Embryonic facial prominence (tissue), 1 donor: ENCODE data around the gene ADCK2.
"Not testable (repeated sequence)": the region's sequence is repeated elsewhere in the genome, so short reads cannot be mapped to it uniquely, and the experiment has no call there.

Experiments
- DNase-seq: peaks from one replicate; pipeline ENCODE4 v3.0.0-alpha.2; 2016; ENCODE audit errors: extremely low spot score

Gene ADCK2

GRCh38 chr7:140672382-140673062 is at the start of gene ADCK2:
ADCK2 (plus strand) TSS chr7:140672945; CDS start chr7:140673331, 386 bp downstream.
- no peak for DNase-seq

DNA sequence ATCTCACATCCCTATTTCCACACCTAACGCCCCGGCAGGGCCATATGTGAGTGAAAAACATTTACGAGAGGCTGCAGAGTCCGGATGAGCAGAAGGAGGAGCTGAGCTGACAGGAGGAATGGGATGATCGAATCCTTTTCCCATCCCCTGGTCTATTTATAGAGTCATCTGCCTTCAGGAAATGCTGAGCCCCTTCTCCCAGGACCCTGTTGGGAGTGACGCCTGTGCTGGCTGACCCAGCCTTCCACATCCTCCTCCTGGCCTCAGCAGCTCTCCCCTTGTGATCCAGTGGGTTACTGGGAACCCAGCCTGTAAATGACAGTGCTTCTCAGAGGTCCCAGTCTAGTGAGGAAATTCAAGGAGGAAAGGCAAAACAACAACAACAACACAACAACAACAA is 48.8 kb upstream of the ADCK2 start:
- no peak for DNase-seq

GRCh38 chr7:140624392-140625191 is 48.2 kb upstream of the ADCK2 start:
- peak; percentile 33 for DNase-seq

- not testable (repeated sequence) for DNase-seq
Observed at GRCh38 chr7:140625192-140625558, 47.6 kb upstream of the ADCK2 start.

- DNase-seq = peak; percentile 81
Observed at GRCh38 chr7:140625908-140626868, 46.6 kb upstream of the ADCK2 start.

GRCh38 chr7:140631021-140631420 is 41.7 kb upstream of the ADCK2 start:
- no peak for DNase-seq

DNA sequence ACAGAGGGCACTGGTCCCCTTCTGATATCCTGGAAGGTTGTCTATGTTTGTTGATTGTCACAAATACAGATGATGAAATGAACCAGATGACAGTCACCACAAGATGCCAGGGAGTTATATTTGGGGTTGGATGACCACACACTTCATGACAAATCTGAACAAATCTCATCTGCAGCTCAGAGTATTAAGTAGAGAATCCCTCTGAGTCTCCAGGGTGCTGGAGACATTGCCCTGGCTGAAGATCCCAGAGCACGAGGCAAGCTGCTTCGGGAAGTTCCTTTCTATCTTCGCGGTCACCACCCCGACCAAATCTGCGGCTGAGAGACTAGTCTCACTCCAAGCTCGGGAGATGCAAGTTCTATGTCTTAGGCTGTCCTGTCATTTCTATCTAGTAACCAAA is 41.1 kb upstream of the ADCK2 start:
- no peak for DNase-seq

DNA sequence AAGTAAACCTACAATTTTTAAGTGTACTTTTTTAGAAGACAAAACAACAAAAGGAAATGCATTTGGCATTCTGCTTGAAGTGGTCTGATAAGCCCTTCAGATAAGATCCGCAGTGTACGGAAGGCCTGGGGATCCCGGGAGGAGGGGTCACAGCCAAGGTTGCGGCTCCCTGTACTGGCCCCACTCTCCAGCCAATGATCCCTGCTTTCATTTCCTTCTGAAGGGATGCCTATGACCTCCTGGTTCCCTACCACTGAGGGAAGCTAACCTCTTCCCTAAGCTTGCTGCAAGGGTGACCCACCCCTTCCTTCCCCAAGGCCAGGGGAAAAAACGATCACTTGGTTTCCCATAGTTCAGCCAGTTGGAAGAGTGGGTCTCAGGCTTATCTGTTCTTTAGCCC is 37.4 kb upstream of the ADCK2 start:
- no peak for DNase-seq

DNA sequence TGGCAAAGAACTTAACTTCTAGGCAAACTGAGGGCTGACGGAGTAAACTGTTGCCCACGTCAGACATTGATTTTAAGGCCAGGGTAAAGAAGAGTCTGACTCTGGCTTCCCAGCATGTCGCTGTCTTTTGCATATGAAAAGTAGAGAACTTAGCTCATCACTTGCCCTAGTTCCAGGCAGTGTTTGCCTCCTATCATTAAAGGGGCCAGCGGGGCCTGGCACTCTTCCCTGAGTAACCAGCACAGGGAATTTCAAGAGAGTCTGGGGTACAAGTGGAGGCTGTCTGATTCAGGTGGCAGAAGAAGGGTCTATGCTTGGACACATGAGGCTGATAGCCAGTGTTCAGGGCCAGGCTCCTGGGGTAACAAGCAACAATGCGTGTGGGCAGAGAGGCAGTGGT is 36.9 kb upstream of the ADCK2 start:
- DNase-seq = no peak

- no peak for DNase-seq
Observed at GRCh38 chr7:140637400-140637799, 35.3 kb upstream of the ADCK2 start.

GRCh38 chr7:140638173-140638791 is 34.5 kb upstream of the ADCK2 start:
- no peak for DNase-seq

DNA sequence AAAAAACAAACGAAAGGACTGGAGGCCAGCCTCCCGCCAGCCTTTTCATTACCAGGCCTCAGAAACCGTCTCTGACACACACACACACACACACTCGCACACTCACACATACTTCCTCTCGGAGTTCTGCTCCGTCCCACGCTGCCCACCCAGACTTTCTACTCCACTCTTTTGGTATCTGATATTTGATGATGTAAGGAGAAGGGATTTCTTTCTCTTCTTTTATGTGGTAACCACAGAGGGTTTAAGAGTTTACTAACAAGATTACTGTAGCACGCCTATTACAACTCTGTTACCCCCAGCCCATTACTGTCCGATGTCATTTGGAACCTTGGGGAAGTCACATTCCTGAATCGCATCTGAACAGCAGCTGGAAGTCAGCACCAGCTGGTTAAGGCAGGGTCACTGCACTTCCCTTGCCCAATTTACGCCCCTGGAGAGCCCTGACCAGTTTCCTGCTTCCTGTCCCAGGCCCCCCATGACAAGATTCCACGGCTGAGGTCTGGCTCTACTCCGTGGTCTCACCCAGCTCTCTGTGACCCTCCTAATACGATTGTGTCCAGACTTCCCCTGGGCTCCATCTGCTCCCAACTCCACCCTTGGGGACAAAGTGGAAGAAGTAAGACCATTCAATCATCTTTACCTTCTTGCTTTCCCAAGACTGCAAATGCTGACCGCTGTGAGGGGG is 33.2 kb upstream of the ADCK2 start:
- DNase-seq = peak; percentile 64

- DNase-seq = no peak
Observed at GRCh38 chr7:140640060-140640637, 32.6 kb upstream of the ADCK2 start.

DNA sequence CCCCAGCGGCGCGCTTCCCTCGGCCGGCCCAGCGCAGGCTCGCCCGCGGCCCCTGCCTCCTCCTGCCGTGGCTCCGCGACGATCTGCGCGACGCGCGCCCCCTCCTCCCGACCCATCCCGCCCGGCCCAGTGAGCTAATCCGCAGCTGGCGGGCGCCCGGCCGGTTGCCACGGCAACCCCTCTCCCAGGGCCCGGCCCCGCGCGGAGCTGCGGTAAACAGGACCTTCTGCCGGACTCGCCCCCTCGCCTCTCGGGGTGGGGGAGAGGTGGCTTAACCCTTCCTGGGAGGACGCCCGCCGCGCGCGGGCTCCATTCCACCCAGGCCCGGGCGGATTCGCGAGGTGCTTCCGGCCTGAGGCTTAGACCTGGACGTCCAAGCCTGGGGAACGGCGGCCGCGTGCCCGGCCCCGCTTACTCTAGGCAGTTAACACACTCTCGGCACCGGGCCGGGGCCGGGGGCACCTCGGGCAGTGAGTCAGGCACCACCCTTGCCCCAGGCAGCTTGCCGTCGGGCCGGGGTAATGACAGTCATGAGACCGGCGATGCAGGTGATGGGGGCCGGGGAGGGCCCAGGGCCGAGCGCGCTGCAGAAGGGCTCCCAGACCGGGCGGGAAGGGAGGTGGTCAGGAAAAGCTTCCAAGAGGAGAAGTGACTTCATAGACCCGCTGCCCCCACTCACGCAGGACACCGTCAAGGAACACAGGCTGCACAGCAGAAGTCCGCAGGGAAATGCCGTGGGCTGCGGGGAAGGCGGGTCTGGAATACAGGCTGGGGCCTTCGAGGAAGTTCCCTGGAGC is 31.8 kb upstream of the ADCK2 start, which contains the start of gene DENND2A:
DENND2A (minus strand) TSS at position 87 of the 797 bp plus-strand sequence. CDS start 38,416 bp downstream, outside the sequence.
- peak; percentile 74 for DNase-seq

- DNase-seq = no peak
Observed at GRCh38 chr7:140641524-140642195, 31.1 kb upstream of the ADCK2 start.

GRCh38 chr7:140643416-140643815 is 29.3 kb upstream of the ADCK2 start:
- DNase-seq = no peak

- not testable (repeated sequence) for DNase-seq
Observed at GRCh38 chr7:140644761-140645160, 28.0 kb upstream of the ADCK2 start.

GRCh38 chr7:140645166-140645900 is 27.4 kb upstream of the ADCK2 start:
- no peak for DNase-seq
